HEK293 (cell line): ENCODE measurements around the gene SPINDOC.

Experiments
- CTCF ChIA-PET: fragments of 350-600 bp; formaldehyde crosslinking; extraction: SDS; loops from one replicate; lab custom pipeline; 2021; ENCODE audit warnings: antibody characterized with exemption; lab: Yijun Ruan, JAX
- POLR2A ChIA-PET: fragments of 300-600 bp; formaldehyde crosslinking; extraction: SDS; loops from one replicate; lab custom pipeline; 2020; ENCODE audit warnings: antibody characterized with exemption, inconsistent platforms; lab: Yijun Ruan, JAX
- H3K27ac ChIP-seq: fragments of 200-500 bp; sonication (Bioruptor generic); 2 replicates; pipeline ENCODE4 v1.5.1; 2014; ENCODE audit warnings: low read depth, low read length, control low read depth, inconsistent platforms; ENCODE audit errors: extremely low read depth
- H3K36me3 ChIP-seq, 2 experiments: fragments of 200-500 bp in 1 of 2; sonication (Bioruptor generic) in 1 of 2; 1 replicate in 1 of 2; 2 replicates in 1 of 2; pipeline ENCODE4 v1.5.1; 2014 to 2017; ENCODE audit warnings: inconsistent platforms in 2 of 2, low read length in 2 of 2; ENCODE audit not compliant: control insufficient read depth in 2 of 2, insufficient read depth in 1 of 2
- H3K4me1 ChIP-seq: fragments of 200-500 bp; sonication (Bioruptor generic); 2 replicates; pipeline ENCODE4 v1.5.1; 2014; ENCODE audit warnings: mild to moderate bottlenecking, low read length, inconsistent platforms; ENCODE audit not compliant: control insufficient read depth, insufficient read depth
- H3K4me3 ChIP-seq: 2 replicates; pipeline ENCODE4 v1.5.1; 2011; ENCODE audit warnings: low read depth, mild to moderate bottlenecking, control low read depth, low read length, moderate library complexity
- H3K9me3 ChIP-seq: fragments of 200-500 bp; sonication (Bioruptor generic); 2 replicates; pipeline ENCODE4 v1.5.1; 2014; ENCODE audit warnings: low read depth, low read length, inconsistent platforms; ENCODE audit not compliant: control insufficient read depth, insufficient read depth
- GLI2 ChIP-seq: fragments of 450-650 bp; formaldehyde crosslinking; IDR thresholded peaks from 2 replicates; pipeline ENCODE4; 2017; ENCODE audit warnings: missing biosample characterization, missing genetic modification characterization, low read depth, borderline replicate concordance
- HOXA7 ChIP-seq: sonication (generic); formaldehyde crosslinking; IDR thresholded peaks from 2 replicates; pipeline ENCODE4 v1.8.1; 2022; ENCODE audit warnings: missing genetic modification reagents, borderline replicate concordance
- KLF1 ChIP-seq: fragments of 450-650 bp; formaldehyde crosslinking; IDR thresholded peaks from 2 replicates; pipeline ENCODE4 v1.5.1; 2016; ENCODE audit warnings: missing biosample characterization, missing genetic modification characterization
- KLF16 ChIP-seq: fragments of 450-650 bp; formaldehyde crosslinking; IDR thresholded peaks from 2 replicates; pipeline ENCODE4 v1.5.1; 2017; ENCODE audit warnings: missing biosample characterization, missing genetic modification characterization
- SETDB1 ChIP-seq: IDR thresholded peaks from one replicate; pipeline ENCODE4 v1.6.1; 2017; ENCODE audit warnings: mild to moderate bottlenecking, low read length, moderate library complexity, mixed read lengths; ENCODE audit not compliant: insufficient read length
- SP3 ChIP-seq: fragments of 450-650 bp; formaldehyde crosslinking; IDR thresholded peaks from 2 replicates; pipeline ENCODE4 v1.5.1; 2016; ENCODE audit warnings: missing biosample characterization, missing genetic modification characterization
- WT1 ChIP-seq: fragments of 450-650 bp; formaldehyde crosslinking; IDR thresholded peaks from 2 replicates; pipeline ENCODE4 v1.5.1; 2016; ENCODE audit warnings: missing biosample characterization, missing genetic modification characterization
- YY1 ChIP-seq: fragments of 450-650 bp; formaldehyde crosslinking; IDR thresholded peaks from 2 replicates; pipeline ENCODE4 v1.5.1; 2018; ENCODE audit warnings: missing biosample characterization, missing genetic modification characterization
- ZBTB48 ChIP-seq: fragments of 450-650 bp; formaldehyde crosslinking; IDR thresholded peaks from 2 replicates; pipeline ENCODE4 v1.5.1; 2016; ENCODE audit warnings: missing biosample characterization, missing genetic modification characterization
- ZNF10 ChIP-seq: fragments of 450-650 bp; formaldehyde crosslinking; IDR thresholded peaks from 2 replicates; pipeline ENCODE4 v1.5.1; 2017; ENCODE audit warnings: missing biosample characterization, missing genetic modification characterization
- ZNF157 ChIP-seq: fragments of 450-650 bp; formaldehyde crosslinking; IDR thresholded peaks from 2 replicates; pipeline ENCODE4 v1.5.1; 2016; ENCODE audit warnings: missing biosample characterization, missing genetic modification characterization
- ZNF175 ChIP-seq: fragments of 450-650 bp; formaldehyde crosslinking; IDR thresholded peaks from 2 replicates; pipeline ENCODE4 v1.5.1; 2016; ENCODE audit warnings: missing biosample characterization, missing genetic modification characterization
- ZNF202 ChIP-seq: fragments of 450-650 bp; formaldehyde crosslinking; IDR thresholded peaks from 2 replicates; pipeline ENCODE4 v1.5.1; 2016; ENCODE audit warnings: missing biosample characterization, missing genetic modification characterization, borderline replicate concordance
- ZNF274 ChIP-seq, 2 experiments: fragments of 200-500 bp in 1 of 2; fragments of 450-650 bp in 1 of 2; sonication (Bioruptor generic) in 1 of 2; formaldehyde crosslinking in 1 of 2; IDR thresholded peaks; 2 replicates each; pipeline versions ENCODE4 v1.5.1 to v1.6.1; 2014 to 2016; ENCODE audit warnings: borderline replicate concordance in 1 of 2, inconsistent platforms in 1 of 2, low read length in 1 of 2, missing biosample characterization in 1 of 2, missing genetic modification characterization in 1 of 2
- ZNF37A ChIP-seq: fragments of 450-650 bp; IDR thresholded peaks from 2 replicates; pipeline ENCODE4 v1.5.1; 2018; ENCODE audit warnings: missing biosample characterization, missing genetic modification characterization
- ZNF426 ChIP-seq: fragments of 450-650 bp; formaldehyde crosslinking; IDR thresholded peaks from 2 replicates; pipeline ENCODE4 v1.5.1; 2017; ENCODE audit warnings: missing biosample characterization, missing genetic modification characterization, mild to moderate bottlenecking, inconsistent platforms, moderate library complexity
- ZNF501 ChIP-seq: fragments of 450-650 bp; formaldehyde crosslinking; IDR thresholded peaks from 2 replicates; pipeline ENCODE4 v1.5.1; 2016; ENCODE audit warnings: missing biosample characterization, missing genetic modification characterization
- ZNF510 ChIP-seq: fragments of 450-650 bp; formaldehyde crosslinking; IDR thresholded peaks from 2 replicates; pipeline ENCODE4 v1.5.1; 2018; ENCODE audit warnings: mild to moderate bottlenecking, missing genetic modification characterization, missing biosample characterization; ENCODE audit not compliant: insufficient replicate concordance
- ZNF621 ChIP-seq: fragments of 450-650 bp; formaldehyde crosslinking; IDR thresholded peaks from 2 replicates; pipeline ENCODE4 v1.5.1; 2017; ENCODE audit warnings: missing biosample characterization, missing genetic modification characterization
- ZNF654 ChIP-seq: fragments of 450-650 bp; formaldehyde crosslinking; IDR thresholded peaks from 2 replicates; pipeline ENCODE4 v1.5.1; 2016; ENCODE audit warnings: low read depth, missing biosample characterization, missing genetic modification characterization
- ZNF701 ChIP-seq: fragments of 450-650 bp; formaldehyde crosslinking; IDR thresholded peaks from 2 replicates; pipeline ENCODE4 v1.5.1; 2016; ENCODE audit warnings: missing biosample characterization, missing genetic modification characterization
- ZNF768 ChIP-seq: fragments of 450-650 bp; formaldehyde crosslinking; IDR thresholded peaks from 2 replicates; pipeline ENCODE4 v1.5.1; 2018; ENCODE audit warnings: missing biosample characterization, mild to moderate bottlenecking, missing genetic modification characterization
- ZSCAN23 ChIP-seq: fragments of 450-650 bp; formaldehyde crosslinking; IDR thresholded peaks from 2 replicates; pipeline ENCODE4 v1.5.1; 2016; ENCODE audit warnings: missing biosample characterization, missing genetic modification characterization
- TF ChIP-seq, protein P1 (sequence below): fragments of 450-650 bp; formaldehyde crosslinking; IDR thresholded peaks from 2 replicates; pipeline ENCODE4 v1.5.1; 2016; ENCODE audit warnings: missing biosample characterization, missing genetic modification characterization
- TF ChIP-seq, protein P2 (sequence below): fragments of 450-650 bp; formaldehyde crosslinking; IDR thresholded peaks from 2 replicates; pipeline ENCODE4 v1.5.1; 2017; ENCODE audit warnings: missing biosample characterization, missing genetic modification characterization
- TF ChIP-seq, protein P3 (sequence below): fragments of 450-650 bp; IDR thresholded peaks from 2 replicates; pipeline ENCODE4 v1.5.1; 2018; ENCODE audit warnings: missing biosample characterization, missing genetic modification characterization

Gene SPINDOC

DNA sequence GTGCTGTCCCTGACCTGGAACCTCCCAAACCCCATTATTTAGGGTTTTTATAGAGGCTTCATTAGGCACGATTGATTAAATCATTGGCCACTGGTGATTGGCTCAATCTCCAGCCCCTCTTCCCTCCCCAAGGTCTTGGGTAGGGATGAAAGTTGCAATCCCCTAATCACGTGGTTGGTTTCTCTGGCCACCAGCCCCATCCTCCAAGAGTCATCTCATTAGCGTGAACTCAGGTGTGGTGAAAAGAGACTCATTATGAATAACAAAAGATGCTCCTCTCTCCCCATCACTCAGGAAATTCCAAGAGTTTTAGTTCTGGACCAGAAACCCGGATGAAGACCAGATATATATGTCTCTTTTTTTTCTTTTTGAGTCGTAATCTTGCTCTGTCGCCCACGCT lies 18.1 kb downstream of the SPINDOC start:
- no peaks in the 10 kb centered on the region for H3K9me3 ChIP-seq
- TF ChIP-seq ZNF426 (tag by site-specific recombination) (no peak), ZNF510 (tag by site-specific recombination) (no peak), ZNF621 (tag by site-specific recombination) (no peak), KLF1 (tag by site-specific recombination) (no peak), ZSCAN23 (tag by site-specific recombination) (no peak), ZNF768 (tag by site-specific recombination) (no peak), ZNF274 (IDR thresholded peaks at IDR 0.05; ENCODE audit: low read length) (no peak), ZNF274 (tag by site-specific recombination; IDR thresholded peaks at IDR 0.05; ENCODE audit: borderline replicate concordance) (no peak)
- TF ChIP-seq, protein P1, sequence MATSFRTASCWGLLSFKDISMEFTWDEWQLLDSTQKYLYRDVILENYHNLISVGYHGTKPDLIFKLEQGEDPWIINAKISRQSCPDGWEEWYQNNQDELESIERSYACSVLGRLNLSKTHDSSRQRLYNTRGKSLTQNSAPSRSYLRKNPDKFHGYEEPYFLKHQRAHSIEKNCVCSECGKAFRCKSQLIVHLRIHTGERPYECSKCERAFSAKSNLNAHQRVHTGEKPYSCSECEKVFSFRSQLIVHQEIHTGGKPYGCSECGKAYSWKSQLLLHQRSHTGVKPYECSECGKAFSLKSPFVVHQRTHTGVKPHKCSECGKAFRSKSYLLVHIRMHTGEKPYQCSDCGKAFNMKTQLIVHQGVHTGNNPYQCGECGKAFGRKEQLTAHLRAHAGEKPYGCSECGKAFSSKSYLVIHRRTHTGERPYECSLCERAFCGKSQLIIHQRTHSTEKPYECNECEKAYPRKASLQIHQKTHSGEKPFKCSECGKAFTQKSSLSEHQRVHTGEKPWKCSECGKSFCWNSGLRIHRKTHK (tag by site-specific recombination): no peak
- H3K4me3 ChIP-seq: no peak overlapping the region
- H3K36me3 ChIP-seq: peaks cover 0 to 18% of the 10 kb centered on the region in 2 experiments; a peak in 1 of 3 replicates
- H3K4me1 ChIP-seq: no peaks in the 10 kb centered on the region
- POLR2A ChIA-PET: interaction anchor here (0.6 kb wide), 1 partner anchor 11 kb away, joined by 3 read pairs; no protein-coding TSS in a partner anchor
- CTCF ChIA-PET: interaction anchor here (0.6 to 2.3 kb wide), 3 partner anchors 67 to 472 kb away, joined by 3 to 7 read pairs (median 3); no protein-coding TSS in a partner anchor
- H3K27ac ChIP-seq: no peak overlapping the region

DNA sequence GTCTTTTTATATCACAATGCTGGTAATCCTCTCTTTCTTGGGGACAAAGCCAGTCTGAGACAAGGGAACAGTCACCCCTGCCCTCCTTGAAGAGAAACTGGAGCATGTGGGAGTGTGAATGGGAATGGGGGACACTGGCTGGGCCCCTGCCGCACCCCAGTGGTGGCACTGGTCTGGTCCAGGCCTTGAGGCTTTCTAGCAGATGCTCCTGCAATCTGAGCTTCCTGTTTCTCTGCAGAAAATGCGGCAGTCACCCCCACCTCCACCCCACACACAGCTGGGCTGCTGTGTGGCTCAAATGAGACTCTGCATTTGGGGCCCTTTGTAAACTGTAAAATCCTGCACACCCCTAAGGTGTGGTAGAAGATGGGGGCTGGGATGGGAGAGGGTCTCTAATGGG lies 19.1 kb downstream of the SPINDOC start:
- Histone ChIP-seq H3K27ac (no peak overlapping the region), H3K4me1 (no peaks in the 10 kb centered on the region), H3K36me3 (peaks cover 0 to 8% of the 10 kb centered on the region in 2 experiments; a peak in 1 of 3 replicates), H3K4me3 (no peak overlapping the region), H3K9me3 (no peaks in the 10 kb centered on the region)
- ChIA-PET POLR2A (interaction anchor here (1.1 kb wide), 1 partner anchor 128 kb away, joined by 3 read pairs; no protein-coding TSS in a partner anchor), CTCF (interaction anchor here (1.6 kb wide), 1 partner anchor 44 kb away, joined by 4 read pairs; no protein-coding TSS in a partner anchor)
- TF ChIP-seq ZNF37A (tag by site-specific recombination) (no peak), ZNF10 (no peak), ZNF501 (tag by site-specific recombination) (no peak), KLF16 (no peak), ZNF175 (tag by site-specific recombination) (no peak), YY1 (no peak), HOXA7 (no peak), SETDB1 (no peak), SP3 (tag by site-specific recombination) (no peak), ZNF701 (tag by site-specific recombination) (no peak), ZNF157 (tag by site-specific recombination) (no peak), ZNF654 (no peak), ZNF202 (tag by site-specific recombination) (no peak), GLI2 (tag by site-specific recombination) (no peak), WT1 (tag by site-specific recombination) (no peak), ZBTB48 (tag by site-specific recombination) (no peak)
- TF ChIP-seq, protein P2, sequence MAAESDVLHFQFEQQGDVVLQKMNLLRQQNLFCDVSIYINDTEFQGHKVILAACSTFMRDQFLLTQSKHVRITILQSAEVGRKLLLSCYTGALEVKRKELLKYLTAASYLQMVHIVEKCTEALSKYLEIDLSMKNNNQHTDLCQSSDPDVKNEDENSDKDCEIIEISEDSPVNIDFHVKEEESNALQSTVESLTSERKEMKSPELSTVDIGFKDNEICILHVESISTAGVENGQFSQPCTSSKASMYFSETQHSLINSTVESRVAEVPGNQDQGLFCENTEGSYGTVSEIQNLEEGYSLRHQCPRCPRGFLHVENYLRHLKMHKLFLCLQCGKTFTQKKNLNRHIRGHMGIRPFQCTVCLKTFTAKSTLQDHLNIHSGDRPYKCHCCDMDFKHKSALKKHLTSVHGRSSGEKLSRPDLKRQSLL (tag by site-specific recombination): no peak
- TF ChIP-seq, protein P3, sequence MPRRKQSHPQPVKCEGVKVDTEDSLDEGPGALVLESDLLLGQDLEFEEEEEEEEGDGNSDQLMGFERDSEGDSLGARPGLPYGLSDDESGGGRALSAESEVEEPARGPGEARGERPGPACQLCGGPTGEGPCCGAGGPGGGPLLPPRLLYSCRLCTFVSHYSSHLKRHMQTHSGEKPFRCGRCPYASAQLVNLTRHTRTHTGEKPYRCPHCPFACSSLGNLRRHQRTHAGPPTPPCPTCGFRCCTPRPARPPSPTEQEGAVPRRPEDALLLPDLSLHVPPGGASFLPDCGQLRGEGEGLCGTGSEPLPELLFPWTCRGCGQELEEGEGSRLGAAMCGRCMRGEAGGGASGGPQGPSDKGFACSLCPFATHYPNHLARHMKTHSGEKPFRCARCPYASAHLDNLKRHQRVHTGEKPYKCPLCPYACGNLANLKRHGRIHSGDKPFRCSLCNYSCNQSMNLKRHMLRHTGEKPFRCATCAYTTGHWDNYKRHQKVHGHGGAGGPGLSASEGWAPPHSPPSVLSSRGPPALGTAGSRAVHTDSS (tag by site-specific recombination): no peak
- TF ChIP-seq, protein P1 (tag by site-specific recombination): no peak
